ENCODE data around the gene BCLAF1.

GRCh38 chr6:136232701-136233100 lies 56.9 kb downstream of the BCLAF1 start:
- no peak for TF ChIP-seq CTCF (IDR thresholded peaks at IDR 0.05)
- TF ChIP-seq POLR2A (IDR thresholded peaks at IDR 0.05) = no peak

Measured in upper lobe of left lung (tissue), 4 donors.